Measurements from ENCODE around the gene EEFSEC.

EEFSEC gene

DNA sequence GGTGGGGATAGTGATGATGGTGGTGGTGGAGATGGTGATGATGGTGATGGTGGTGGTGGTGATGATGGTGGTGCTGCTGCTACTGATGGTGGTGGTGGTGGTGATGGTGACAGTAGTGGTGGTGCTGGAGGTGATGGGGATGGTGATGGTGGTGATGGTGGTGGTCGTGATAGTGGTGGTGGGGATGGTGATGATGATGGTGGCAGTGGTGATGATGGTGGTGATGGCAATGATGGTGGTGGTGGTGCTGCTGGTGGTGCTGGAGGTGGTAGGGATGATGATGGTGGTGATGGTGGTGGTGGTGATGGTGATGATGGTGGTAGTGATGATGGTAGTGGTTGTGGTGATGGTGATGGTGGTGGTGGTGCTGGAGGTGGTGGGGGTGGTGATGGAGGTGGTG, 292.1 kb downstream of the EEFSEC start:
- peaks cover 33% of the 10 kb centered on the region for H3K27me3 ChIP-seq (ENCODE audit: insufficient read depth, low read length)
- H3K4me3 ChIP-seq (ENCODE audit: low read depth, low read length) = no peak overlapping the region
- H2AFZ ChIP-seq (ENCODE audit: low read length, unreplicated experiment) = no peak overlapping the region
- H3K79me2 ChIP-seq (ENCODE audit: control insufficient read depth, insufficient read depth, low read length, unreplicated experiment) = no peaks in the 10 kb centered on the region
- H3K4me1 ChIP-seq (ENCODE audit: control insufficient read depth, insufficient read depth, low read length, unreplicated experiment) = peaks cover 3% of the 10 kb centered on the region
- H3K36me3 ChIP-seq (ENCODE audit: insufficient read depth, low read length) = no peaks in the 10 kb centered on the region
- H3K27ac ChIP-seq (ENCODE audit: low read depth, low read length) = no peak overlapping the region

DNA sequence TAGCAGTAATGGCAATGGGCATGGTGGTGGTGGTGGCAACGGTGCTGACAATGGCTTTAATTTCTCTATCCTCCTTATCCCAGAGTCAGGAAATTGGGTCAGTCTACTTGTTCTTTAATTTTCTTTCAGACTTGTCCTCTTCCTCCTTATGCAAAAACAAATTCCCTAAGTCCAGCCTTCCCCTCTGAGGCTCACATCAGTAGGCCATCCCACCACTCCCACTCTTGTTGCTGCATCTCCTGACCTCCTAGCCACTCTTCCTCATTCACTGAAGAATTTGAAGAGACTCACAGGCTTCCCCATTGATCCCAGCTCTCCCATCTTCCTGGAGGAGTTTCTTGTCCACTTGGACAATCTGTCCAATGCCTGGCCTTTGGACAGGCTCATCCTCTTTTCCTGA, 293.5 kb downstream of the EEFSEC start:
- Histone ChIP-seq H3K27ac (ENCODE audit: low read depth, low read length) (no peak overlapping the region), H3K79me2 (ENCODE audit: control insufficient read depth, insufficient read depth, low read length, unreplicated experiment) (no peaks in the 10 kb centered on the region), H3K36me3 (ENCODE audit: insufficient read depth, low read length) (no peaks in the 10 kb centered on the region), H3K4me1 (ENCODE audit: control insufficient read depth, insufficient read depth, low read length, unreplicated experiment) (peaks cover 3% of the 10 kb centered on the region), H3K4me3 (ENCODE audit: low read depth, low read length) (no peak overlapping the region), H3K27me3 (ENCODE audit: insufficient read depth, low read length) (peaks cover 35% of the 10 kb centered on the region), H2AFZ (ENCODE audit: low read length, unreplicated experiment) (no peak overlapping the region)

DNA sequence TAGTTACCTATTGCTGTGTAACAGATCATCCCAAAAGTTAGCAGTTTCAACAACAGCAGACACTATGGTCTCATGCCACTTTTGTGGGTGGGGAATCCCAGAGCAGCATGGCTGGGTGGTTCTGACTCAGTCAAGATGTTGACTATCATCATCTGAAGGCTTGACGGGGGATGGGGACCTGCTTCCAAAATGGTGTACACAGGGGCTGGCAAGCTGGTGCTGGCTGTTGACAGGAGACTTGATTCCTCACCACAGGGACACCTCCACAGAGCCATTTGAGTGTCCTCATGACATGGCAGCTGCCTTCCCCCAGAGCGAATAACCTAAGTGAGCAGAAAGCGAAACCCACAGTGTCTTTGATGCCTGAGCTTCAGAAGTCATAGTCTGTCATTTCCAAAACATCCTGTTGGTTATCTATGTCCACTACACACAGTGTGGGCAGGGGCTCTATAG, 294.3 kb downstream of the EEFSEC start:
- H2AFZ ChIP-seq (ENCODE audit: low read length, unreplicated experiment) = no peak overlapping the region
- peaks cover 41% of the 10 kb centered on the region for H3K27me3 ChIP-seq (ENCODE audit: insufficient read depth, low read length)
- H3K36me3 ChIP-seq (ENCODE audit: insufficient read depth, low read length) = no peaks in the 10 kb centered on the region
- H3K4me3 ChIP-seq (ENCODE audit: low read depth, low read length) = no peak overlapping the region
- H3K4me1 ChIP-seq (ENCODE audit: control insufficient read depth, insufficient read depth, low read length, unreplicated experiment) = peaks cover 3% of the 10 kb centered on the region
- H3K27ac ChIP-seq (ENCODE audit: low read depth, low read length) = no peak overlapping the region
- H3K79me2 ChIP-seq (ENCODE audit: control insufficient read depth, insufficient read depth, low read length, unreplicated experiment) = no peaks in the 10 kb centered on the region

DNA sequence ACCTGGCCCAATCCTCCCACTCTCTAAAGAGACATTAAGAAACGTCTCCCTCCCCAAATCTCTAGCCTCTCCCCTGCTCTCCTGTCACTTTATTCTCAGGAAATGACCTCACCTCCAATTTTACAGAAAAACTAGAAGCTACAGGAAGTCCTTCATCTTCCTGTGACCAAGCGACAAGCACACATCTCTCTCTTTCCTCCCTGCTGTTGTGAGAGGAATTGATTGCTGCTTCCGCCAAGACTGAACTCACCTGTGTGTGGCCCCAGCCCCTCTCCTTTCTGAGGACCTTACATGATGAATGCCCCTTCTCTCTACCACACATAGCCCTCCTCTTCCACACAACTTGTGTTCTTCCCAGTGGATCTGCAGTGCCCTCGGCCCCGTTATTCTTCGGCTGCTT, 295.2 kb downstream of the EEFSEC start:
- Histone ChIP-seq H2AFZ (ENCODE audit: low read length, unreplicated experiment) (no peak overlapping the region), H3K27me3 (ENCODE audit: insufficient read depth, low read length) (peaks cover 37% of the 10 kb centered on the region), H3K79me2 (ENCODE audit: control insufficient read depth, insufficient read depth, low read length, unreplicated experiment) (no peaks in the 10 kb centered on the region), H3K27ac (ENCODE audit: low read depth, low read length) (no peak overlapping the region), H3K4me3 (ENCODE audit: low read depth, low read length) (no peak overlapping the region), H3K36me3 (ENCODE audit: insufficient read depth, low read length) (no peaks in the 10 kb centered on the region), H3K4me1 (ENCODE audit: control insufficient read depth, insufficient read depth, low read length, unreplicated experiment) (peaks cover 3% of the 10 kb centered on the region)

DNA sequence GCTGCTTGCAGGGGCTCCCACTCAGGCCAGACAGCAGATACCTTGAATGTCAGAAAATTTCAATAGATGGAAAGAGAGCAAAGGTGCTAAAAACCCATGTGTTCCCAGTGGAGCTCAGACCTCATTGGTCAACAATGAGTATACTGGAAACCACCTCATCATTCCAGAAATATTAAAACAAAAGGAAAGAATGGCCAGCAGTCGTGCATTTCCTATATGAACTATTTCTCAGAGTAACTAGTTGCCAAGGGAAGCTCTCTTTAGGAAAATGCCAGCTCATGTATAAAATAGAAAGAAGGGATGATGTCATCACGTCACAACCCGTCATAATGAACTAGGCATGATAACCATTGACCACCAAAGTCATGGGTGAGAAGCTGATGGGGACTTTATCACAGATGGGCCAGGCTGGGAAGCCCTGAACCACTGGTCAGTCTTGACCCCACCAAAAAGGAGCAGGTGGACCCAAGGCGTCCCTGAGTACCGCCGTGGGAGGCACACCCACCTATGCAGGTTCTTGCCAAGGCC, 295.9 kb downstream of the EEFSEC start:
- Histone ChIP-seq H3K27me3 (ENCODE audit: insufficient read depth, low read length) (peaks cover 37% of the 10 kb centered on the region), H3K4me3 (ENCODE audit: low read depth, low read length) (no peak overlapping the region), H2AFZ (ENCODE audit: low read length, unreplicated experiment) (no peak overlapping the region), H3K36me3 (ENCODE audit: insufficient read depth, low read length) (no peaks in the 10 kb centered on the region), H3K4me1 (ENCODE audit: control insufficient read depth, insufficient read depth, low read length, unreplicated experiment) (peaks cover 3% of the 10 kb centered on the region), H3K79me2 (ENCODE audit: control insufficient read depth, insufficient read depth, low read length, unreplicated experiment) (no peaks in the 10 kb centered on the region), H3K27ac (ENCODE audit: low read depth, low read length) (no peak overlapping the region)

DNA sequence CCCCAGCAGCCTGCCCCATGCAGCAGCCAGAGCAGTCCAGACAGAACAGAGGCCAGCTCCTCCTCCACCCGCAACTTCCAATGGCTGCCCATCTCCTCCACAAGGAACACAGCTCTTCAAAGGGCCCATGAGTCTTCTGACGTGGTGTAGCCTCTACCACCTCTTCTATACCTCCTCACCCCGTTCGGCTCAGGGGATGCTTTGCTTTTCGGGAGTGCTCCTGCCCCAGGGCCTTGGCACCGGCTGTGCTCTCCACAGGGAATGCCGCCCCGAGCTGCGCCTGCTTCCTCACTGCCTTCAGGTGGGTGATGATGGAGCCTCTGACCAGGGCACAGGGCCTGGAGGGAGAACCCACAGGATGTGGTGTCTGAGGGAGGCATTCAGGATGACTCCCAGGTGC, 298.8 kb downstream of the EEFSEC start:
- Histone ChIP-seq H3K79me2 (ENCODE audit: control insufficient read depth, insufficient read depth, low read length, unreplicated experiment) (no peaks in the 10 kb centered on the region), H2AFZ (ENCODE audit: low read length, unreplicated experiment) (no peak overlapping the region)

DNA sequence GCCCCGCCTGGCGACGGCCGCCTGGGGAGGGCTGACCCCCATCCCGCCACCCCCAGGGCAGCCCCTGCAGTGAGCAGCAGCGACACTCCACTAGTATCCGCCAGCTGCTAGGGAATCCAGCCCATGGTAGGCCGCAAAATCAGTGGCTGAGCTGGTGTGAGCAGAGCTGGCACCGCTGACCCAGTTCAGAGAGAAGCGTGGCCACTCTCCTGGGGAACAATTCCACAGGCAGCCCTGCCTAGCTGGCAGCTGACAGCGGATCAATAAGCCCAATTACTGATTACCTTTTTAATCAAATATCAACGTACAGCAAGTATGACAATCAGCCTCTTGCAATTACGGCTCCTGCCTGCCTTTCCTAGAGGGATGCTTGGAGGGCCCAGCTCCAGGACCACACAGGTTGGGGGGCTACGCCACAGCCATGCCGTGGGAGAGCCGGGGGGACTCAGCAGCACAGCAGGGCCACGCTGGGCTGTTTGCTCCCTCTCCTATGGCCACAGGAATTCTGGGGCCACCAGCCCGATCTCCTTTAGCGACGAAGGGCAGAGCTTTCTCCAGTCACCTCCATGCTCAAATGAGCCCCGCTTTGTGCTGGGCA, 299.5 kb downstream of the EEFSEC start:
- Histone ChIP-seq H3K36me3 (ENCODE audit: insufficient read depth, low read length) (no peaks in the 10 kb centered on the region), H3K79me2 (ENCODE audit: control insufficient read depth, insufficient read depth, low read length, unreplicated experiment) (no peaks in the 10 kb centered on the region), H3K27me3 (ENCODE audit: insufficient read depth, low read length) (peaks cover 61% of the 10 kb centered on the region), H3K27ac (ENCODE audit: low read depth, low read length) (no peak overlapping the region), H3K4me1 (ENCODE audit: control insufficient read depth, insufficient read depth, low read length, unreplicated experiment) (peaks cover 3% of the 10 kb centered on the region), H2AFZ (ENCODE audit: low read length, unreplicated experiment) (no peak overlapping the region), H3K4me3 (ENCODE audit: low read depth, low read length) (no peak overlapping the region)

More for the DNA sequence above, 298.8 kb downstream of the EEFSEC start:
- Histone ChIP-seq H3K4me1 (ENCODE audit: control insufficient read depth, insufficient read depth, low read length, unreplicated experiment) (peaks cover 3% of the 10 kb centered on the region), H3K27me3 (ENCODE audit: insufficient read depth, low read length) (peaks cover 61% of the 10 kb centered on the region), H3K4me3 (ENCODE audit: low read depth, low read length) (no peak overlapping the region), H3K27ac (ENCODE audit: low read depth, low read length) (no peak overlapping the region), H3K36me3 (ENCODE audit: insufficient read depth, low read length) (no peaks in the 10 kb centered on the region)

DNA sequence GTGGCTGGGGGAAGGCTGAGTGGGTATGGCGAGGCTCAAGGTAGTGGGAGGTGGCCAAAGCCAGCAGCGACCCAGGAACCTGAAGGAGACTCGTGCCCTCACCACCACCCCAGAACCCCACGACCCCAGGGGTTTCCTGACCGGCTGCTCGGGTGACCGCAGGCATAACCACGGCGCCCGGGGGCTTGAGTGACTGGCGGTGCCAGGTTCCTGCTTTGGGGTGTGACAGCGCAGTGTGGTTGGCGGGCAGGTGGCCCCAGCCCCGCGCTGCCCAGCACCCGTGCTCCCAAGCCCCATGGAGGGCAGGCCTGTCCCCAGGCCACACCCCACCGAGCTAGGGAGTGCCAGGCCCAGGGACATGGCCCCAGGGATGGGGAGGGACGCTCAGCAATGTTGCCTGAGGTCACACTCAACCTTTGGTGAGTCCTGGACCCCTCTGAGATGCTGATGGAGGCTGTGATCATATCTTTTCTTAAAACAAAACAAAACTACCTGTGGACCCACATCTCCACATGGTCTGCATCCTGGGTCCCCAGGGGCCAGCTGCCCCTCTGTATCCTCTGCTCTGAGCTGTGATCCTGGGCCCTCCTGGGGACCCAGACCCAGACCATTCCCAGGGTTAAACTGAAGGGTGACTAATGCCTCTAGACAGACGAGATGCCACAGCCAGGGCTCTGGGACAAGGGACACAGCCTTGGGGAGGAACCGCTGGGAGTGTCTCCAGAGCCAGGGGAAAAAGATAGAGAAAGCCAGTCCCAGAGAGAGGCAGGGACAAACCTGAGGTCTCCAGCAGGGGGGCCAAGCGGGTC, 300.4 kb downstream of the EEFSEC start:
- Histone ChIP-seq H3K79me2 (ENCODE audit: control insufficient read depth, insufficient read depth, low read length, unreplicated experiment) (no peaks in the 10 kb centered on the region), H3K27me3 (ENCODE audit: insufficient read depth, low read length) (peaks cover 61% of the 10 kb centered on the region), H3K36me3 (ENCODE audit: insufficient read depth, low read length) (no peaks in the 10 kb centered on the region), H3K27ac (ENCODE audit: low read depth, low read length) (no peak overlapping the region), H2AFZ (ENCODE audit: low read length, unreplicated experiment) (no peak overlapping the region), H3K4me3 (ENCODE audit: low read depth, low read length) (no peak overlapping the region), H3K4me1 (ENCODE audit: control insufficient read depth, insufficient read depth, low read length, unreplicated experiment) (peaks cover 2% of the 10 kb centered on the region)

DNA sequence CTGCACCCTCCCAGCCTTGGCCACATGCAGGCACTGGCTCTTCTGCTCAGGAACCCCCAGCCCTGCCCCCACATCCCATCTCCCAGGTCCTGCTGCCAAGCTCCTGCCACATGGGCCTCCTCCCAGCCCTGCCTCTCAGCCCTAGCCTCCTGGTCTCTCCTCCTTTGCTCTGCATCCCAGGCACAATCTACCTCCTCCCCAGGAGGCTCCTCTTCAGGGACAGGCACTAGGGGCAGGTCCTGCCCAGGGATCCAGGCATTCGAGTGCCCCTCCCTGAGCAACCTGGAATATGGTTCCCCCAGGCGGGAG, 301.0 kb downstream of the EEFSEC start:
- Histone ChIP-seq H2AFZ (ENCODE audit: low read length, unreplicated experiment) (no peak overlapping the region), H3K79me2 (ENCODE audit: control insufficient read depth, insufficient read depth, low read length, unreplicated experiment) (no peaks in the 10 kb centered on the region), H3K27me3 (ENCODE audit: insufficient read depth, low read length) (peaks cover 56% of the 10 kb centered on the region), H3K4me1 (ENCODE audit: control insufficient read depth, insufficient read depth, low read length, unreplicated experiment) (no peaks in the 10 kb centered on the region), H3K36me3 (ENCODE audit: insufficient read depth, low read length) (no peaks in the 10 kb centered on the region), H3K4me3 (ENCODE audit: low read depth, low read length) (no peak overlapping the region), H3K27ac (ENCODE audit: low read depth, low read length) (no peak overlapping the region)

DNA sequence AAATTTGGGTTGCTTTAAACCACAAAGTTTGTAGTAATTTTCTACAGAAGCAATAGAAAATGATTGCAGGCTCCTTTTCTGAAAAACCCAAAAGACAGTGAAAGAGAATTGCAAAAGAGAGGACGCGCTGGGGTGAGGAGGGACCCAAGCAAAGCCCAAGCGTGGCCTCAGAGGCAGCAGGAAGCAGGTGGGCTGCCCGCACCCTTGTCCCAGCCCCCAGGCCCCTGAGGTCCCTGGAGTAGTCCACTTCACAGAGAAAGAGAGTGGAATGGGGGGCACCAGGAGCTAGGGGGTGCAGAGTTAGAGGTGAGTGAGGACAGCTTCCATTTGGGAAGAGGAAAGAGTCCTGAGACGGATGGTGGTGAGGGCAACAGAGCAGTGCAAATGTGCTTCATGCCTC, 301.8 kb downstream of the EEFSEC start:
- H3K79me2 ChIP-seq (ENCODE audit: control insufficient read depth, insufficient read depth, low read length, unreplicated experiment) = no peaks in the 10 kb centered on the region
- no peak overlapping the region for H3K27ac ChIP-seq (ENCODE audit: low read depth, low read length)
- H3K4me1 ChIP-seq (ENCODE audit: control insufficient read depth, insufficient read depth, low read length, unreplicated experiment) = no peaks in the 10 kb centered on the region
- no peak overlapping the region for H2AFZ ChIP-seq (ENCODE audit: low read length, unreplicated experiment)
- H3K4me3 ChIP-seq (ENCODE audit: low read depth, low read length) = no peak overlapping the region
- H3K27me3 ChIP-seq (ENCODE audit: insufficient read depth, low read length) = peaks cover 56% of the 10 kb centered on the region
- H3K36me3 ChIP-seq (ENCODE audit: insufficient read depth, low read length) = no peaks in the 10 kb centered on the region

All from ACC112 (cell line).